Stimulated activated naive CD4-positive, alpha-beta T cell (primary cell): ENCODE results near the gene POU2AF1.

ENCODE experiments used
- DNase-seq, 6 experiments: peaks; one replicate each; lab custom pipeline; 2025; lab: John Stamatoyannopoulos, UW

POU2AF1 gene

GRCh38 chr11:111319296-111319695, 59.8 kb downstream of the POU2AF1 start:
- DNase-seq, result no peak

GRCh38 chr11:111312076-111312475, 67.0 kb downstream of the POU2AF1 start:
- no peak for DNase-seq

DNA sequence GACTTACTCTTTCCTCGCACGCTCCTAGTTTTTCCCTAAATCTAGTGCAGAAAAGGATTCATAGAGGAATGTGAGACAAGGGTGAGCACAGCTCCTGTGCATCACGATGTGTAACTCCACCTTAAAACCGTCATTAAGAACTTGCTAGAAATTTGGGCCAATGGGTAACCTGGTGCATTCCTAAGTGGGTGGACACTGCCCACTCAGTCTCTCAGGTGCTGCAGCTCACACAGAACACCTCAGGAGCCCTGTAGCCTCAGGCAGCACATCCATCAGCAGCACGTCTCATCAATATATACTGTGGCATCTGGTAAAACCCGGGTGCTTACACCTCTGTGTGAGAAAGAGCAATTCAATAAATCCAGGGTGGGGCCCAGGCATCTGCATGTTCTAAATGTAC, 68.4 kb downstream of the POU2AF1 start:
- no peak for DNase-seq

GRCh38 chr11:111310088-111310487, 69.0 kb downstream of the POU2AF1 start:
- no peak for DNase-seq

GRCh38 chr11:111309215-111309915, 69.7 kb downstream of the POU2AF1 start:
- no peak for DNase-seq

- DNase-seq, result no peak
These were observed 70.9 kb downstream of the POU2AF1 start for GRCh38 chr11:111308140-111308539.

DNA sequence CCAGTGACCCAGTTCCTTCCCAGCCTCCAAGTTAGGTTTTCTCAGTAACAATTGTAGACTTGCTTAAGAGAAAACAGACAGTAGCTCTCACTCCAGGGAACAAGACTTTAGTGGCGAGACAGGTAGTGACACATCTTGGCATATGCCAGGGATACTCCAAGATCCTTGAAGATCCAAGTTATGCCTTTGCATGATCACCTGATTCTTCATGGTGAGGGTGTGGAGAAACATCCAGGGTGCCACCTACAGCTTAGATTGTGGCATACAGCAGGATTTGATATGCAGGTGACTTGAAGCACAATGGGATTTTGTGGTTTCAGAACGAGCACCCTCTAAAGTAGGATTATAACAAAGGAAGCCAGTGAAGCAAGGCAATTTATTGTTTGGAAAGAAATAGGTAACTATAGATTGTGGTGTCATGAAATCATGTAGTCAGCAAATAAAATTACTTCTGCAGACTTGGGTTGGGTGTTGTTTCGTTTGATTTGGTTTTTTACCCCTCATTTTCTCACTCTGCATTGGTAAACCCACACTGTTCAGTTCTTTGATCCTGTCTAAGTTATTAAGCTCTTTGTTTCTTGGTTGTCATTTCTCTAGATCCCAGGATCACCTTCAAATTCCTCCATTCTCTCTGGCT, 71.5 kb downstream of the POU2AF1 start:
- no peak for DNase-seq

DNA sequence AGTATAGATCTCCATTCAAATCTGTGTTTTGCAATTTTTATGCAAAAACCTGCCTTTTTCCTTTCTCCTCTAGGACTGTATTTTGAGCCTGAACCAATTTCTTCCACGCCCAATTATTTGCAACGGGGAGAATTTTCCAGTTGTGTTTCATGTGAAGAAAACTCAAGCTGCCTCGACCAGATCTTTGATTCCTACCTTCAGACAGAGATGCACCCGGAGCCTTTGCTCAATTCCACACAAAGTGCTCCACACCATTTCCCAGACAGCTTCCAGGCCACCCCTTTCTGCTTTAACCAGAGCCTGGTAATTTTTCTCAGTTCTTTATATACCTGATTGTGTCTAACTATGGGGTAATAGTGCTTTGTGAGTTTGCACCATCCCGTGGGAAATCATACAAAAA, 72.8 kb downstream of the POU2AF1 start:
- DNase-seq, result no peak

DNA sequence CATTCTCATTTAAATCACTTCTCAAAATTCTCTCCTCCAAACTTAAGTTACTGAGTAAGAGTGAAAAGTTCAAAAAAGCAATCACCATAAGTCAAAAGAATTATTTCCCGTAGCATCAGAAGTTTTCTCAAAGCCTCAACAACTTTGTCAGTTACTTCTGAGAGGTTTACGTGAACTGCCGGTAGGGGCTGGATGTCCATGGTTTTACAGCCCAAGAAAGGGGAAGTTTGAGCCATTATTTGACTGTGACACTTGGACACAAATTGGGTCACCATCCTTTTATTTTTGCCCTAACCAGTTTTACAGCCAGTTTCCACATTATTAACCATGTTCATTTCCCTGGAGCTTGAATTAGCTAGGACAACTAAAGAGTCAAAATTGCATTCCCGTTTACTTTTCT, 73.2 kb downstream of the POU2AF1 start:
- no peak for DNase-seq

GRCh38 chr11:111305162-111305802, 73.8 kb downstream of the POU2AF1 start:
- no peak for DNase-seq

- no peak for DNase-seq
These were observed 75.6 kb downstream of the POU2AF1 start for GRCh38 chr11:111303461-111303860.

- no peak for DNase-seq
These were observed 76.8 kb downstream of the POU2AF1 start for GRCh38 chr11:111302298-111302697.
